Erythroblast (primary cell): ENCODE data around the gene TPSB2.

ENCODE experiments used
- GATA1 ChIP-seq: IDR thresholded peaks from 2 replicates; pipeline ENCODE4 v1.6.1; 2011; ENCODE audit warnings: low read depth, mild to moderate bottlenecking, control low read depth, low read length, moderate library complexity
- POLR2A ChIP-seq: IDR thresholded peaks from 2 replicates; pipeline ENCODE4 v1.6.1; 2011; ENCODE audit warnings: mild to moderate bottlenecking, low read length

DNA sequence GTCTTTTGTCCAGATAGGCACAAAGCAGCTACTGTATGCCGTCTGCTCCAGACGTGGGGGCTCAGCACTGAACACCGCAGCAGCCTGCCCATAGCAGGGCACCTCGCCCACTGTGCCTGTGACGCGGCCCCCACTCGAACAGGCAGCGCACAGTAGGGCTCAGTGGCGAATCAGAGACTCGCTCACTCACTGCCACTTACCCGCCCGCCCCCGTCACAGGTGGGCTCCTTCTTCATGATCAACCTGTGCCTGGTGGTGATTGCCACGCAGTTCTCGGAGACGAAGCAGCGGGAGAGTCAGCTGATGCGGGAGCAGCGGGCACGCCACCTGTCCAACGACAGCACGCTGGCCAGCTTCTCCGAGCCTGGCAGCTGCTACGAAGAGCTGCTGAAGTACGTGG, 28.5 kb downstream of the TPSB2 start:
- TF ChIP-seq POLR2A (no peak), GATA1 (no peak)
